Measurements from ENCODE around the gene ANKRD17.

- TF ChIP-seq CTCF (conservative IDR thresholded peaks at IDR 0.05; ENCODE audit: low read depth, low read length) (no peak), POLR2A (IDR thresholded peaks at IDR 0.05; ENCODE audit: low read depth, low read length) (no peak), FOS (IDR thresholded peaks at IDR 0.05; ENCODE audit: low read depth, low read length) (no peak), SMC3 (IDR thresholded peaks at IDR 0.05; ENCODE audit: low read depth, low read length) (no peak), RAD21 (IDR thresholded peaks at IDR 0.05; ENCODE audit: low read length) (no peak), CHD1 (IDR thresholded peaks at IDR 0.05; ENCODE audit: low read depth, low read length) (no peak), RCOR1 (IDR thresholded peaks at IDR 0.05; ENCODE audit: insufficient replicate concordance, low read length) (no peak), CEBPB (IDR thresholded peaks at IDR 0.05; ENCODE audit: low read depth, low read length) (no peak), MXI1 (IDR thresholded peaks at IDR 0.05; ENCODE audit: borderline replicate concordance, low read depth, low read length) (no peak), ELK1 (IDR thresholded peaks at IDR 0.05; ENCODE audit: borderline replicate concordance, low read depth, low read length) (no peak), NFE2L2 (IDR thresholded peaks at IDR 0.05; ENCODE audit: low read depth, low read length) (no peak), BHLHE40 (IDR thresholded peaks at IDR 0.05; ENCODE audit: low read depth, low read length) (no peak), RFX5 (IDR thresholded peaks at IDR 0.05; ENCODE audit: low read depth, low read length) (no peak)
These were observed 221.5 kb downstream of the ANKRD17 start for GRCh38 chr4:73037057-73037456.

All from IMR-90 (cell line).